Measurements from ENCODE around the gene ZNF574. TPM values are rescaled to one million over a fixed set of nuclear protein-coding genes. Genes with fewer than 3 reads are reported as not detected.
"Not testable (repeated sequence)": the region's sequence is repeated elsewhere in the genome, so short reads cannot be mapped to it uniquely, and the experiment has no call there.

Gene ZNF574
- total RNA-seq, 1 donor from 2014 or later: 7.1 TPM

GRCh38 chr19:42096255-42096837 is 20.4 kb downstream of the ZNF574 start:
- Histone ChIP-seq H3K27me3 (ENCODE audit: control insufficient read depth, insufficient read depth, low read length) (no peaks in the 10 kb centered on the region), H3K4me3 (ENCODE audit: low read depth, low read length) (no peak overlapping the region), H3K36me3 (ENCODE audit: control insufficient read depth, insufficient read depth, low read length) (no peaks in the 10 kb centered on the region)
- DNase-seq (ENCODE audit: low read depth) (no peak), FAIRE-seq (no peak)
- TF ChIP-seq CTCF (IDR thresholded peaks at IDR 0.05; ENCODE audit: insufficient read depth, low read length, severe bottlenecking): no peak

GRCh38 chr19:42097461-42097860 is 21.5 kb downstream of the ZNF574 start:
- TF ChIP-seq CTCF (IDR thresholded peaks at IDR 0.05; ENCODE audit: insufficient read depth, low read length, severe bottlenecking): no peak
- FAIRE-seq (no peak), DNase-seq (ENCODE audit: low read depth) (no peak)
- H3K36me3 ChIP-seq (ENCODE audit: control insufficient read depth, insufficient read depth, low read length): no peaks in the 10 kb centered on the region
- H3K27me3 ChIP-seq (ENCODE audit: control insufficient read depth, insufficient read depth, low read length): no peaks in the 10 kb centered on the region
- no peak overlapping the region for H3K4me3 ChIP-seq (ENCODE audit: low read depth, low read length)

- Histone ChIP-seq H3K36me3 (ENCODE audit: control insufficient read depth, insufficient read depth, low read length) (no peaks in the 10 kb centered on the region), H3K27me3 (ENCODE audit: control insufficient read depth, insufficient read depth, low read length) (no peaks in the 10 kb centered on the region), H3K4me3 (ENCODE audit: low read depth, low read length) (no peak overlapping the region)
- no peak for TF ChIP-seq CTCF (IDR thresholded peaks at IDR 0.05; ENCODE audit: insufficient read depth, low read length, severe bottlenecking)
- DNase-seq (ENCODE audit: low read depth) (no peak), FAIRE-seq (no peak)
Observed at GRCh38 chr19:42098781-42099180, 22.8 kb downstream of the ZNF574 start.

- DNase-seq (ENCODE audit: low read depth) (no peak), FAIRE-seq (no peak)
- Histone ChIP-seq H3K36me3 (ENCODE audit: control insufficient read depth, insufficient read depth, low read length) (no peaks in the 10 kb centered on the region), H3K27me3 (ENCODE audit: control insufficient read depth, insufficient read depth, low read length) (no peaks in the 10 kb centered on the region), H3K4me3 (ENCODE audit: low read depth, low read length) (no peak overlapping the region)
- TF ChIP-seq CTCF (IDR thresholded peaks at IDR 0.05; ENCODE audit: insufficient read depth, low read length, severe bottlenecking): no peak
Observed at GRCh38 chr19:42099336-42099925, 23.5 kb downstream of the ZNF574 start.

- H3K36me3 ChIP-seq (ENCODE audit: control insufficient read depth, insufficient read depth, low read length); FAIRE-seq; H3K4me3 ChIP-seq (ENCODE audit: low read depth, low read length); DNase-seq (ENCODE audit: low read depth); H3K27me3 ChIP-seq (ENCODE audit: control insufficient read depth, insufficient read depth, low read length): not testable (repeated sequence)
Observed at GRCh38 chr19:42100241-42100640, 24.3 kb downstream of the ZNF574 start.

GRCh38 chr19:42102877-42103276 is 26.9 kb downstream of the ZNF574 start:
- no peaks in the 10 kb centered on the region for H3K36me3 ChIP-seq (ENCODE audit: control insufficient read depth, insufficient read depth, low read length)
- FAIRE-seq: no peak
- no peaks in the 10 kb centered on the region for H3K27me3 ChIP-seq (ENCODE audit: control insufficient read depth, insufficient read depth, low read length)
- TF ChIP-seq CTCF (IDR thresholded peaks at IDR 0.05; ENCODE audit: insufficient read depth, low read length, severe bottlenecking): no peak
- no peak for DNase-seq (ENCODE audit: low read depth)
- H3K4me3 ChIP-seq (ENCODE audit: low read depth, low read length): no peak overlapping the region
